ENCODE measurements around the gene CPED1. TPM values are rescaled to one million over a fixed set of nuclear protein-coding genes. Genes with fewer than 3 reads are reported as not detected.
A peak's percentile ranks its signal among the peaks of the same experiment; 100 is the strongest.

CPED1 gene
- total RNA-seq, 1 donor from 2014 or later: not detected

GRCh38 chr7:121081327-121081936 lies 92.9 kb downstream of the CPED1 start:
- Mint-ChIP-seq H3K27me3 (ENCODE audit: insufficient read depth, low read depth) (peaks cover 2% of the 10 kb centered on the region), H3K4me3 (no peak overlapping the region), H3K9me3 (no peaks in the 10 kb centered on the region), H3K36me3 (no peaks in the 10 kb centered on the region), H3K4me1 (peaks cover 2% of the 10 kb centered on the region), H3K27ac (no peak overlapping the region)
- Histone ChIP-seq H3K4me1 (no peaks in the 10 kb centered on the region), H3K27ac (no peak overlapping the region), H3K9ac (no peak overlapping the region), H3K27me3 (no peaks in the 10 kb centered on the region), H3K4me2 (no peak overlapping the region), H3F3A (ENCODE audit: low read depth) (no peaks in the 10 kb centered on the region), H3K36me3 (no peaks in the 10 kb centered on the region), H2AFZ (replicated peaks) (peak overlapping the region; percentile 2), H3K79me2 (ENCODE audit: low read depth) (no peaks in the 10 kb centered on the region), H4K20me1 (ENCODE audit: low read depth) (no peaks in the 10 kb centered on the region), H3K4me3 (no peak overlapping the region), H3K9me3 (ENCODE audit: low read depth) (no peaks in the 10 kb centered on the region)
- TF ChIP-seq EZH2 (IDR thresholded peaks at IDR 0.05) (no peak), CTCF (IDR thresholded peaks at IDR 0.05) (peak; percentile 77)
- peak; percentile 43 for DNase-seq (ENCODE audit: low spot score)

- Mint-ChIP-seq H3K4me3 (no peak overlapping the region), H3K9me3 (no peaks in the 10 kb centered on the region), H3K4me1 (no peaks in the 10 kb centered on the region), H3K27ac (no peak overlapping the region), H3K36me3 (no peaks in the 10 kb centered on the region), H3K27me3 (ENCODE audit: insufficient read depth, low read depth) (peaks cover 2% of the 10 kb centered on the region)
- Histone ChIP-seq H2AFZ (replicated peaks) (no peak overlapping the region), H3K9ac (no peak overlapping the region), H3K27me3 (no peaks in the 10 kb centered on the region), H3K36me3 (no peaks in the 10 kb centered on the region), H3K9me3 (ENCODE audit: low read depth) (no peaks in the 10 kb centered on the region), H3K4me2 (no peak overlapping the region), H4K20me1 (ENCODE audit: low read depth) (no peaks in the 10 kb centered on the region), H3F3A (ENCODE audit: low read depth) (no peaks in the 10 kb centered on the region), H3K27ac (no peak overlapping the region), H3K4me1 (no peaks in the 10 kb centered on the region), H3K4me3 (no peak overlapping the region), H3K79me2 (ENCODE audit: low read depth) (no peaks in the 10 kb centered on the region)
- DNase-seq (ENCODE audit: low spot score): no peak
- TF ChIP-seq CTCF (IDR thresholded peaks at IDR 0.05): no peak
- TF ChIP-seq EZH2 (IDR thresholded peaks at IDR 0.05): no peak
- TF ChIP-seq EZH2phosphoT487 (IDR thresholded peaks at IDR 0.05): no peak
Measured at GRCh38 chr7:121082400-121083101, 94.0 kb downstream of the CPED1 start.

DNA sequence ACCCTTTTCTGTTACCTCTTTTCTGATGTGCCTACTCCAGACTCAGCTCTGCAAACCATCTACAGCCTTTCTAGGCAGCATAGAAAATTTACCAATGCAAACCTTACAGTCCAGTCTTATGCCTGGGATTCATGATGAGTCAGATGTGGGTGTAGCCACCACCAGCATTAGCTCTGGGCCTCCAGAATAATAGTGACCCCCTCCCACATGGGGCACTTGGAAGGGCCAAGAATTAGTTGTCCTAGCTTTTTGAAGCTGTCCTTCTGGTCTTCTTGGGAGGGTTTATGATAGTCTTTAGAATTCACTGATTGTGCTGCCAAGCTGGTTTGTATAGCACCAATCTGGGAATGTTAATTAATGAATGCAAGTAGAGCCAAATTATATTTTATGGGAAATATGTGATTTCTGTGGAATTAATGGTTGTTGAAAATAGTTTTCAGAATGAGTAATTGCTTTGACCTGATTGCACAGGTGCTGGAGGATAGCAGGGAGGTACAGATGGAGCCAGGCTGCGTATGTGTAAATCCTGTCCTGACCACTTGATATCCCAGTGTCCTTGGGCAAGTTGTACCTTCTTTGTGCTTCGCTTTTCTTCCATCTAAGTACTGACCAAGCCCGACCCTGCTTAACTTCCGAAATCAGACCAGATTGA lies 94.8 kb downstream of the CPED1 start:
- no peak overlapping the region for H2AFZ ChIP-seq (replicated peaks)
- no peaks in the 10 kb centered on the region for H3K79me2 ChIP-seq (ENCODE audit: low read depth)
- no peak for DNase-seq (ENCODE audit: low spot score)
- H3K4me1 ChIP-seq: no peaks in the 10 kb centered on the region
- Mint-ChIP-seq H3K9me3 (no peaks in the 10 kb centered on the region), H3K27me3 (ENCODE audit: insufficient read depth, low read depth) (no peaks in the 10 kb centered on the region), H3K4me3 (no peak overlapping the region), H3K4me1 (no peaks in the 10 kb centered on the region), H3K36me3 (no peaks in the 10 kb centered on the region), H3K27ac (no peak overlapping the region)
- no peaks in the 10 kb centered on the region for H3K36me3 ChIP-seq
- no peaks in the 10 kb centered on the region for H3K27me3 ChIP-seq
- H3F3A ChIP-seq (ENCODE audit: low read depth): no peaks in the 10 kb centered on the region
- no peak overlapping the region for H3K4me2 ChIP-seq
- no peaks in the 10 kb centered on the region for H3K9me3 ChIP-seq (ENCODE audit: low read depth)
- no peak overlapping the region for H3K9ac ChIP-seq
- H3K27ac ChIP-seq: no peak overlapping the region
- no peak overlapping the region for H3K4me3 ChIP-seq
- no peak for TF ChIP-seq CTCF (IDR thresholded peaks at IDR 0.05)
- no peak for TF ChIP-seq EZH2phosphoT487 (IDR thresholded peaks at IDR 0.05)
- no peak for TF ChIP-seq EZH2 (IDR thresholded peaks at IDR 0.05)
- H4K20me1 ChIP-seq (ENCODE audit: low read depth): no peaks in the 10 kb centered on the region
